H1 (cell line): ENCODE data around the gene PPARD. TPM values are rescaled to one million over a fixed set of nuclear protein-coding genes. Genes with fewer than 3 reads are reported as not detected.

Experiments
- CTBP2 ChIP-seq: IDR thresholded peaks from 2 replicates; pipeline ENCODE4 v1.7.0; 2011; ENCODE audit warnings: borderline replicate concordance, mild to moderate bottlenecking, moderate library complexity, mixed read lengths, low read length; ENCODE audit not compliant: insufficient read depth, insufficient read length
- EZH2 ChIP-seq: fragments of 200-600 bp; sonication (generic); IDR thresholded peaks from 2 replicates; pipeline ENCODE4 v1.7.1; 2012; ENCODE audit warnings: low read depth, mild to moderate bottlenecking, moderate library complexity, low read length, inconsistent platforms; ENCODE audit not compliant: severe bottlenecking
- GABPA ChIP-seq: IDR thresholded peaks from 2 replicates; pipeline ENCODE4 v1.6.1; 2011; ENCODE audit warnings: mild to moderate bottlenecking, low read length, moderate library complexity, borderline replicate concordance; ENCODE audit not compliant: insufficient read depth
- HDAC2 ChIP-seq, 2 experiments: fragments of 300-600 bp in 1 of 2; sonication (generic) in 1 of 2; IDR thresholded peaks; 2 replicates each; pipeline ENCODE4 v1.6.1; 2011 to 2012; ENCODE audit warnings: low read depth in 2 of 2, low read length in 2 of 2, mild to moderate bottlenecking in 2 of 2, moderate library complexity in 2 of 2, borderline replicate concordance in 1 of 2, inconsistent platforms in 1 of 2
- SIRT6 ChIP-seq: IDR thresholded peaks from one replicate; pipeline ENCODE4 v1.7.1; 2012; ENCODE audit warnings: low read length, inconsistent platforms
- SP1 ChIP-seq: IDR thresholded peaks from 2 replicates; pipeline ENCODE4 v1.6.1; 2011; ENCODE audit warnings: low read depth, low read length
- YY1 ChIP-seq: IDR thresholded peaks from 2 replicates; pipeline ENCODE4 v1.6.1; 2011; ENCODE audit warnings: low read depth, mild to moderate bottlenecking, low read length
- ZNF274 ChIP-seq: IDR thresholded peaks from 2 replicates; pipeline ENCODE4 v1.7.0; 2012; ENCODE audit warnings: low read length, borderline replicate concordance; ENCODE audit errors: extremely low read depth
- polyA plus RNA-seq, 7 experiments: library from polyadenylated mRNA; depleted of rRNA in 3 of 7; stranded (reverse) in 5 of 7; unstranded in 2 of 7; fragments of >200 nt in 5 of 7; fragments of 200-250 nt in 2 of 7; gene quantifications; 1 replicate in 5 of 7; 2 replicates in 1 of 7; 4 replicates in 1 of 7; pipeline versions ENCODE4 v1.2.1 to v1.2.3, GENCODE V29; 2011 to 2013; ENCODE audit warnings: missing spikeins in 2 of 7, mixed read lengths in 2 of 7
- total RNA-seq: library from RNA; stranded (reverse); fragmentation: NEBNext Ultra II Directional; extraction: Animal tissue kit (Norgen Biotek cat#: 25700); gene quantifications from 2 replicates; pipeline ENCODE4 v1.2.1, GENCODE V29; 2021
- TF ChIP-seq, protein P1 (sequence below): fragments of 300-600 bp; sonication (generic); IDR thresholded peaks from 2 replicates; pipeline ENCODE4 v1.7.1; 2012; ENCODE audit warnings: low read length, moderate library complexity, mild to moderate bottlenecking, inconsistent platforms; ENCODE audit not compliant: insufficient replicate concordance
- TF ChIP-seq, protein P2 (sequence below): IDR thresholded peaks from 2 replicates; pipeline ENCODE4 v1.6.1; 2011; ENCODE audit warnings: low read length, improper control_type of control experiment

Gene PPARD
- total and polyA plus RNA-seq, 2 of the 8 experiments (the other 6 are each of a cell fraction or from before 2014, with no cell fraction given), result 14.6 to 14.9 TPM

DNA sequence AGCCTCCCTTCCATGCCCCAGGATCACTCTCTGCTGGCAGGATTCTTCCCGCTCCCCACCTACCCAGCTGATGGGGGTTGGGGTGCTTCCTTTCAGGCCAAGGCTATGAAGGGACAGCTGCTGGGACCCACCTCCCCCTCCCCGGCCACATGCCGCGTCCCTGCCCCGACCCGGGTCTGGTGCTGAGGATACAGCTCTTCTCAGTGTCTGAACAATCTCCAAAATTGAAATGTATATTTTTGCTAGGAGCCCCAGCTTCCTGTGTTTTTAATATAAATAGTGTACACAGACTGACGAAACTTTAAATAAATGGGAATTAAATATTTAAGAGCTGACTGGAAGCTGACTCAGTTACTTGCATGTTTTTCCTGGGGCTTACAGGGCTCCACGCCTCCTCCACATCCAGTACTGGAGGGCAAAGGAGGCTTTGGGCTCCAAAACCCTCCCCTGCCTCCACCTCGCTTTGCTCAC, 85.5 kb downstream of the PPARD start (continued):
- TF ChIP-seq, protein P1, sequence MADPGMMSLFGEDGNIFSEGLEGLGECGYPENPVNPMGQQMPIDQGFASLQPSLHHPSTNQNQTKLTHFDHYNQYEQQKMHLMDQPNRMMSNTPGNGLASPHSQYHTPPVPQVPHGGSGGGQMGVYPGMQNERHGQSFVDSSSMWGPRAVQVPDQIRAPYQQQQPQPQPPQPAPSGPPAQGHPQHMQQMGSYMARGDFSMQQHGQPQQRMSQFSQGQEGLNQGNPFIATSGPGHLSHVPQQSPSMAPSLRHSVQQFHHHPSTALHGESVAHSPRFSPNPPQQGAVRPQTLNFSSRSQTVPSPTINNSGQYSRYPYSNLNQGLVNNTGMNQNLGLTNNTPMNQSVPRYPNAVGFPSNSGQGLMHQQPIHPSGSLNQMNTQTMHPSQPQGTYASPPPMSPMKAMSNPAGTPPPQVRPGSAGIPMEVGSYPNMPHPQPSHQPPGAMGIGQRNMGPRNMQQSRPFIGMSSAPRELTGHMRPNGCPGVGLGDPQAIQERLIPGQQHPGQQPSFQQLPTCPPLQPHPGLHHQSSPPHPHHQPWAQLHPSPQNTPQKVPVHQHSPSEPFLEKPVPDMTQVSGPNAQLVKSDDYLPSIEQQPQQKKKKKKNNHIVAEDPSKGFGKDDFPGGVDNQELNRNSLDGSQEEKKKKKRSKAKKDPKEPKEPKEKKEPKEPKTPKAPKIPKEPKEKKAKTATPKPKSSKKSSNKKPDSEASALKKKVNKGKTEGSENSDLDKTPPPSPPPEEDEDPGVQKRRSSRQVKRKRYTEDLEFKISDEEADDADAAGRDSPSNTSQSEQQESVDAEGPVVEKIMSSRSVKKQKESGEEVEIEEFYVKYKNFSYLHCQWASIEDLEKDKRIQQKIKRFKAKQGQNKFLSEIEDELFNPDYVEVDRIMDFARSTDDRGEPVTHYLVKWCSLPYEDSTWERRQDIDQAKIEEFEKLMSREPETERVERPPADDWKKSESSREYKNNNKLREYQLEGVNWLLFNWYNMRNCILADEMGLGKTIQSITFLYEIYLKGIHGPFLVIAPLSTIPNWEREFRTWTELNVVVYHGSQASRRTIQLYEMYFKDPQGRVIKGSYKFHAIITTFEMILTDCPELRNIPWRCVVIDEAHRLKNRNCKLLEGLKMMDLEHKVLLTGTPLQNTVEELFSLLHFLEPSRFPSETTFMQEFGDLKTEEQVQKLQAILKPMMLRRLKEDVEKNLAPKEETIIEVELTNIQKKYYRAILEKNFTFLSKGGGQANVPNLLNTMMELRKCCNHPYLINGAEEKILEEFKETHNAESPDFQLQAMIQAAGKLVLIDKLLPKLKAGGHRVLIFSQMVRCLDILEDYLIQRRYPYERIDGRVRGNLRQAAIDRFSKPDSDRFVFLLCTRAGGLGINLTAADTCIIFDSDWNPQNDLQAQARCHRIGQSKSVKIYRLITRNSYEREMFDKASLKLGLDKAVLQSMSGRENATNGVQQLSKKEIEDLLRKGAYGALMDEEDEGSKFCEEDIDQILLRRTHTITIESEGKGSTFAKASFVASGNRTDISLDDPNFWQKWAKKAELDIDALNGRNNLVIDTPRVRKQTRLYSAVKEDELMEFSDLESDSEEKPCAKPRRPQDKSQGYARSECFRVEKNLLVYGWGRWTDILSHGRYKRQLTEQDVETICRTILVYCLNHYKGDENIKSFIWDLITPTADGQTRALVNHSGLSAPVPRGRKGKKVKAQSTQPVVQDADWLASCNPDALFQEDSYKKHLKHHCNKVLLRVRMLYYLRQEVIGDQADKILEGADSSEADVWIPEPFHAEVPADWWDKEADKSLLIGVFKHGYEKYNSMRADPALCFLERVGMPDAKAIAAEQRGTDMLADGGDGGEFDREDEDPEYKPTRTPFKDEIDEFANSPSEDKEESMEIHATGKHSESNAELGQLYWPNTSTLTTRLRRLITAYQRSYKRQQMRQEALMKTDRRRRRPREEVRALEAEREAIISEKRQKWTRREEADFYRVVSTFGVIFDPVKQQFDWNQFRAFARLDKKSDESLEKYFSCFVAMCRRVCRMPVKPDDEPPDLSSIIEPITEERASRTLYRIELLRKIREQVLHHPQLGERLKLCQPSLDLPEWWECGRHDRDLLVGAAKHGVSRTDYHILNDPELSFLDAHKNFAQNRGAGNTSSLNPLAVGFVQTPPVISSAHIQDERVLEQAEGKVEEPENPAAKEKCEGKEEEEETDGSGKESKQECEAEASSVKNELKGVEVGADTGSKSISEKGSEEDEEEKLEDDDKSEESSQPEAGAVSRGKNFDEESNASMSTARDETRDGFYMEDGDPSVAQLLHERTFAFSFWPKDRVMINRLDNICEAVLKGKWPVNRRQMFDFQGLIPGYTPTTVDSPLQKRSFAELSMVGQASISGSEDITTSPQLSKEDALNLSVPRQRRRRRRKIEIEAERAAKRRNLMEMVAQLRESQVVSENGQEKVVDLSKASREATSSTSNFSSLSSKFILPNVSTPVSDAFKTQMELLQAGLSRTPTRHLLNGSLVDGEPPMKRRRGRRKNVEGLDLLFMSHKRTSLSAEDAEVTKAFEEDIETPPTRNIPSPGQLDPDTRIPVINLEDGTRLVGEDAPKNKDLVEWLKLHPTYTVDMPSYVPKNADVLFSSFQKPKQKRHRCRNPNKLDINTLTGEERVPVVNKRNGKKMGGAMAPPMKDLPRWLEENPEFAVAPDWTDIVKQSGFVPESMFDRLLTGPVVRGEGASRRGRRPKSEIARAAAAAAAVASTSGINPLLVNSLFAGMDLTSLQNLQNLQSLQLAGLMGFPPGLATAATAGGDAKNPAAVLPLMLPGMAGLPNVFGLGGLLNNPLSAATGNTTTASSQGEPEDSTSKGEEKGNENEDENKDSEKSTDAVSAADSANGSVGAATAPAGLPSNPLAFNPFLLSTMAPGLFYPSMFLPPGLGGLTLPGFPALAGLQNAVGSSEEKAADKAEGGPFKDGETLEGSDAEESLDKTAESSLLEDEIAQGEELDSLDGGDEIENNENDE, result no peak
- no peak for TF ChIP-seq CTBP2
- TF ChIP-seq YY1, result no peak
- no peak for TF ChIP-seq SP1
- no peak for TF ChIP-seq GABPA
- TF ChIP-seq EZH2, result no peak
- TF ChIP-seq HDAC2 (IDR thresholded peaks at IDR 0.05; ENCODE audit: borderline replicate concordance in 1 of 2, low read depth in 2 of 2, low read length in 2 of 2), result no peak
- TF ChIP-seq, protein P2, sequence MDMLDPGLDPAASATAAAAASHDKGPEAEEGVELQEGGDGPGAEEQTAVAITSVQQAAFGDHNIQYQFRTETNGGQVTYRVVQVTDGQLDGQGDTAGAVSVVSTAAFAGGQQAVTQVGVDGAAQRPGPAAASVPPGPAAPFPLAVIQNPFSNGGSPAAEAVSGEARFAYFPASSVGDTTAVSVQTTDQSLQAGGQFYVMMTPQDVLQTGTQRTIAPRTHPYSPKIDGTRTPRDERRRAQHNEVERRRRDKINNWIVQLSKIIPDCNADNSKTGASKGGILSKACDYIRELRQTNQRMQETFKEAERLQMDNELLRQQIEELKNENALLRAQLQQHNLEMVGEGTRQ, result no peak
- TF ChIP-seq SIRT6, result no peak
- no peak for TF ChIP-seq ZNF274
